ENCODE measurements around the gene AQP10.
"Not testable (repeated sequence)": the region's sequence is repeated elsewhere in the genome, so short reads cannot be mapped to it uniquely, and the experiment has no call there.

AQP10 gene

DNA sequence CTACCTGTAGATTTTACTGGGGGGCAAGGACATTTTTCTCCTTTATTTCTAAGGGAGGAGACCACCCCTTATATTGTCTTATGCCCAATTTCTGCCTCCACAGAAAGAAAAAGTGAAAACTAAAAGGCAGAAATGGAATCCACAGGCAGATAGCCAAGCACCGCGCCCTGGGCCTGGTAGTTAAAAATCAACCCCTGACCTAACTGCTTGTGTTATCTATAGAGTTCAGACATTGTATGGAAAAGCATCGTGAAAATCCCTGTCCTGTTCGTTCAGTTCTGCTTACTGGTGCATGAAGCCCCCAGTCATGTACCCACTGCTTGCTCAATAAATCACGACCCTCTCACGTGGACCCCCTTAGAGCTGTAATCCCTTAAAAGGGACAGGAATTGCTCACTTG lies 50.5 kb downstream of the AQP10 start:
- no peak for DNase-seq
- intact Hi-C loops (cut with DNase I) = loop anchor here (10.0 kb wide), 1 partner anchor 353 kb away; no protein-coding TSS in a partner anchor

DNA sequence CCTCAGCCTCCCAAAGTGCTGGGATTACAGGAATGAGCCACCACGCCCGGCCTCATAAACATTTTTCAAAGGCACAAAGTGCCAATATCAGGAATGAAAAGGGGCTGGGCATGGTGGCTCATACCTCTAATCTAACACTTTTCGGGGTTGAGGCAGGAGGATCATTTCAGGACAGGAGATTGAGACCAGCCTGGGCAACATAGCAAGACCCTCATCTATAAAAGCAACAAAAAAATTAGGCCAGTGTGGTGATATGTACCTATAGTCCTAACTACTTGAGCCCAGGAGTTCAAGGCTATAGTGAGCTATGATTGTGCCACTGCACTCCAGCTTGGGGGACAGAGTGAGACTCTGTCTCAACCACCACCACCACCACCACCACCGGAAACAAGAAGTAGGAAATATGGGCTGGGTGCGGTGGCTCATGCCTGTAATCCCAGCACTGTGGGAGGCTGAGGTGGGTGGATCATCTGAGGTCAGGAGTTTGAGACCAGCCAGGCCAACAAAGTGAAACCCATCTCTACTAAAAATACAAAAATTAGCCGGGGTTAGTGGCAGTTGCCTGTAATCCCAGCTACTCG lies 53.0 kb downstream of the AQP10 start:
- DNase-seq = not testable (repeated sequence)
- intact Hi-C loops (cut with DNase I) = loop anchor here (10.0 kb wide), 1 partner anchor 351 kb away; no protein-coding TSS in a partner anchor
